Cerebellar nuclear complex (tissue), 1 donor: ENCODE data around the gene ITFG1.

Experiments
- DNase-seq, 2 experiments: peaks; one replicate each; lab custom pipeline; 2025; lab: John Stamatoyannopoulos, UW

ITFG1 gene

GRCh38 chr16:47460711-47461597 lies at the start of gene ITFG1, which contains the start of gene PHKB:
Gene ITFG1 (minus strand): TSS chr16:47461063. CDS start chr16:47461045, 18 bp downstream.
Gene PHKB (plus strand): TSS chr16:47461331. CDS start chr16:47461351, 20 bp downstream.
- DNase-seq: peak; percentile 4 to 51

GRCh38 chr16:47507701-47508100 lies 46.8 kb upstream of the ITFG1 start:
- DNase-seq: no peak

- no peak for DNase-seq
Observed at GRCh38 chr16:47506800-47507199, 45.9 kb upstream of the ITFG1 start.

GRCh38 chr16:47504599-47504998 lies 43.7 kb upstream of the ITFG1 start:
- DNase-seq: no peak

GRCh38 chr16:47503936-47504335 lies 43.1 kb upstream of the ITFG1 start:
- DNase-seq: no peak

GRCh38 chr16:47499700-47500264 lies 38.9 kb upstream of the ITFG1 start:
- DNase-seq: no peak

- no peak for DNase-seq
Observed at GRCh38 chr16:47499080-47499699, 38.3 kb upstream of the ITFG1 start.

- no peak for DNase-seq
Observed at GRCh38 chr16:47493381-47494337, 32.8 kb upstream of the ITFG1 start.

- no peak for DNase-seq
Observed at GRCh38 chr16:47492428-47493377, 31.8 kb upstream of the ITFG1 start.

GRCh38 chr16:47492036-47492427 lies 31.2 kb upstream of the ITFG1 start:
- DNase-seq: no peak

GRCh38 chr16:47490471-47490870 lies 29.6 kb upstream of the ITFG1 start:
- no peak for DNase-seq

GRCh38 chr16:47488051-47488450 lies 27.2 kb upstream of the ITFG1 start:
- DNase-seq: no peak

- no peak for DNase-seq
Observed at GRCh38 chr16:47486856-47487255, 26.0 kb upstream of the ITFG1 start.

- no peak for DNase-seq
Observed at GRCh38 chr16:47483616-47484015, 22.8 kb upstream of the ITFG1 start.

- no peak for DNase-seq
Observed at GRCh38 chr16:47481698-47482374, 21.0 kb upstream of the ITFG1 start.

GRCh38 chr16:47480410-47480809 lies 19.5 kb upstream of the ITFG1 start:
- DNase-seq: no peak

- DNase-seq: no peak
Observed at GRCh38 chr16:47477679-47478078, 16.8 kb upstream of the ITFG1 start.

- DNase-seq: no peak
Observed at GRCh38 chr16:47476654-47477345, 15.9 kb upstream of the ITFG1 start.

- no peak for DNase-seq
Observed at GRCh38 chr16:47475786-47476185, 14.9 kb upstream of the ITFG1 start.
